GM12801 (cell line): ENCODE measurements around the gene OSBPL3.

Experiments
- TF ChIP-seq, protein P1 (sequence below): IDR thresholded peaks from one replicate; pipeline ENCODE4 v1.5.1; 2011; ENCODE audit warnings: control low read depth; ENCODE audit not compliant: insufficient read length; ENCODE audit errors: extremely low read depth

OSBPL3 gene

DNA sequence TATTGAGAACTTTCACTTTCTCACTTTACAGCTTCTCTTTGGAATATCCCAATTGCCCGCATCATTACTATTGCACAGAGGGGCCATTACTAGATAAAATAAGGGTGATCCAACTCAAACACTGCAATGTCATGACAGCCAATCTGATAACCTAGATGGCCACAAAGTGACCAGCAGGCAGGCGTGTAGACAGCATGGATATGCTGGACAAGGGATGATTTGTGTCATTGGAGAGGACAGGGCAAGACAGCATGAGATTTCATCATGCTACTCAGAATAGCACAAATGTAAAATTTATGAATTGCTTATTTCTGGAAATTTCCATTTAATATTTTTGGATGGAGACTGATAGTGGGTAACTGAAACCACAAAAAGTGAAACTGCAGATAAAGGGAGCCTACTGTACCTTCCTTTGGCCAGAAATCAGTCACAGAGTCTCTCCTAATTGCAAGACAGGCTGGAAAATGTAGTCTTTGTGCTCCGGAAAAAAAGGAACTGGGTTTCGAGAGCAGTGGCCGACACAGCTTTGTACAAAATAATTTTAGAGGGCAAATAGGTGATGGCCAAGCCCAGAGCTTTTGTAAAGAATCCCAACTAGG is 216.6 kb downstream of the OSBPL3 start:
- TF ChIP-seq, protein P1, sequence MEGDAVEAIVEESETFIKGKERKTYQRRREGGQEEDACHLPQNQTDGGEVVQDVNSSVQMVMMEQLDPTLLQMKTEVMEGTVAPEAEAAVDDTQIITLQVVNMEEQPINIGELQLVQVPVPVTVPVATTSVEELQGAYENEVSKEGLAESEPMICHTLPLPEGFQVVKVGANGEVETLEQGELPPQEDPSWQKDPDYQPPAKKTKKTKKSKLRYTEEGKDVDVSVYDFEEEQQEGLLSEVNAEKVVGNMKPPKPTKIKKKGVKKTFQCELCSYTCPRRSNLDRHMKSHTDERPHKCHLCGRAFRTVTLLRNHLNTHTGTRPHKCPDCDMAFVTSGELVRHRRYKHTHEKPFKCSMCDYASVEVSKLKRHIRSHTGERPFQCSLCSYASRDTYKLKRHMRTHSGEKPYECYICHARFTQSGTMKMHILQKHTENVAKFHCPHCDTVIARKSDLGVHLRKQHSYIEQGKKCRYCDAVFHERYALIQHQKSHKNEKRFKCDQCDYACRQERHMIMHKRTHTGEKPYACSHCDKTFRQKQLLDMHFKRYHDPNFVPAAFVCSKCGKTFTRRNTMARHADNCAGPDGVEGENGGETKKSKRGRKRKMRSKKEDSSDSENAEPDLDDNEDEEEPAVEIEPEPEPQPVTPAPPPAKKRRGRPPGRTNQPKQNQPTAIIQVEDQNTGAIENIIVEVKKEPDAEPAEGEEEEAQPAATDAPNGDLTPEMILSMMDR, result no peak

DNA sequence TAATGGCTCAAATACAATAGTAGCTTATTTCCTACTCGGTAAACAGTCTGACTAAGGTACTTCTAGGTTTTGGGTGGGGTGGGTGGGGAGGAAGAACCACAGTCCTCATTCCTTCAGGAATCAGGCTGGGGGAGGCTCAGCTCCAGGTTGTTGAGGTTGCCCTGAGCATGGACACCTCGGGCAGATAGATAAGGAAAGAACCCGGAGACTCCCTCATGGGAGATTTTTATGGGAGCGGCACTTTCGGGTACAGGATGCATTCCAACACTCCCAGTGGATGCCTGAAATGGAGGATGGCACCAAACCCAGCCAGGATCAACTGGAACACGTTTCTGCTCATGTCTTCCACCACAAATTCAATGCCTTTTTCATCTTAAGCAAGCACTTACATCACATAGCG is 217.2 kb downstream of the OSBPL3 start:
- TF ChIP-seq, protein P1, result no peak

DNA sequence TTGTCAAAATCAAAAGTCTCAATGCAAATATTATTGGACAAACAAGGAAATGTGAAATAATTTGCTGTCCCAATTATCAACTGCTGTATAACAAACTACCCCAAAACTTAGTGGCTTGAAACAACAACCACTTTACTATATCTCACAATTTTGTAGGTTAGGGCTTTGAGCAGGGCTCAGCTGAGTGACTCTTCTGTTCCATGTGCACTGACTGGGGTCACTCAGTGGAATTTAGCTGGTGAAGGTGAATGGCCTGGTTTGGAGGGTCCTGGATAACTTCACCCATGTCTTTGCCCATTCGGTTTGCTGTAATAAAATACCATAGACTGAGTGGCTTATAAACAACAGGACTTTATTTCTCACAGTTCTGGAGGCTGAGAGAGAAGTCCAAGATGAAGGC is 219.0 kb downstream of the OSBPL3 start:
- TF ChIP-seq, protein P1, result no peak

DNA sequence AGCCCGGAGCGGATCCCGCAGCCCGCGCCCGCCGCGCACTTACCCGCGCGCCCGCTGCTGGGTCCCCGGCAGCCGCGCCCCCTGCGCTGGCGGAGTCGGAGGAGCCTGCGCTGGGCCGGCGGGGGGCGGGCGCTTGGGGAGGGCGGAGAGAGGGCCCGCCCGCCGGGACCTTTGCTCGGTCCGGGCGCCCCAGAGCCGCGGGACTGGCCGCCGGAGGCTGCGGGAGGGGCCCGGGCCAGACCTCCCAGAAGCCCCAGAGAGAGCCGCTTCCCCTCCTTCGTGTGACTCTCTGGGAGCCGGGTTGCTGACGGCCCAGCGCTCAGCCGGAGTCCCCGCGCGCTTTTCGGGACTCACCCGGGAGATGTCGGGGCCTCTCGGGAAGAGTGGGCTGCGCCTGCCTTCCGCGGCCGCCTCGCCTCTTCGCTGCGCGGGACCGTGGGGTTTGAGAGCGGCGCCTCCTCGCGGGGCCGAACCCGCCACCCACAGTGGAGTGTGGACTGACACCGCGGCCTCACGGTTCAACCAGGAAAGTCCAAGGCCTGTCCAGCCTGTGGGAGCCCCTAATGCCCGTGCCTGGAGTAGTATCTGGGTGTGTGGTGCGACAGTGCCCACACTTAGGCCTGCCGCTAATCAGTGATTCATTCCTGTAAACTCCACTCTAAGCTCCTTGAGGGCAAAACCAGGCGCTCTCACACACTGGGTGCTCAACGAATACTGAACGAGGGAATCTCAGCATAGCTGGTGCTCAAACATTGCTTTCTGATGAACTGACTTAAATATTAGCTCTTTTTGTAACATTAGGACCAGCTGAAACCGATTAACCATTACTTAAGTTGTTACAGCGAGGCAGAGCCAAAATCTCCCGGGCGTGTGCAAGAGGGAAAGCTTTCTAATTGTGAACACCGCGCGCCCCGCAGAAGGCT is 222.4 kb downstream of the OSBPL3 start, which contains the start of gene GSDME:
Gene GSDME, minus strand, starts transcription at position 112 of the 923 bp plus-strand sequence. CDS start 7,690 bp downstream, outside the sequence.
- TF ChIP-seq, protein P1, result no peak

DNA sequence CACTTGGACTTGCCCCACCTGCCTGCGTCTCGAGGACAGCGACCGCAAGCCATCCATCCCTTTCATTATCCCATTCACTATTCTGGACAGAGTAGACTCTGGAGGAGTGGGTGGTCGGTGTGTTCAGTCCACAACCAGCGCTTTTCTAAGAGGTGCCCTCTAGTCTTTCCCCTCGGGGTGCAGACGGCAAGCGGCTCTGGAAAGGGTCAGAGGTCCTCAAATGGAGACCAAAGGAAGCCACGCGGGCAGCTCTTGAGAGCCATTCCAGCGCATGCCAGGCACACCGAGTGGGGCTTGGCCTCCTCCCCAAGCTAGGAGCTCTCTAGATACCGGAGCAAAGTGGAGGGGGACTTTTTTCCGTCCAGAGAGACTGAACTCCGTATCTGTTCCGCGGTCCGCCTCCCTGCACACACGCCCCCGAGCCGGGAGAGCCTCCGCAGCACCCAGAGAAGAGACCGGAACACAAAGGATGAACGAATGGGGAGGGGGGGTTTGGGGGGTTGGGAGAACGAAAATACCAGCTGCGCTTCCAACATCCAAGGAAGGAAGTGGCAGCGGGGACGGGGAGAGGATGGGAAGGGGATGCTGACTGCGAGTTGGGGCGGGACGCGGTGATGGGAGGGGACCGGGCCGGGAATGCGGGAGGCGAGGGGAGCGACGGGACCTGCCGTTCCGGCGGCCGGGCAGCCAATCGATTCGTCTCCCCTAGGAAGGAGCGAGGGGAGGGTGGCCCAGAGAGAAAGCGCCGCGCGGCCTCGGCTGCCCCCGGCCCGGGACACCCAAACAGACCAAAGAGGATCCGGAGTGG is 223.2 kb downstream of the OSBPL3 start:
- TF ChIP-seq, protein P1, result no peak

DNA sequence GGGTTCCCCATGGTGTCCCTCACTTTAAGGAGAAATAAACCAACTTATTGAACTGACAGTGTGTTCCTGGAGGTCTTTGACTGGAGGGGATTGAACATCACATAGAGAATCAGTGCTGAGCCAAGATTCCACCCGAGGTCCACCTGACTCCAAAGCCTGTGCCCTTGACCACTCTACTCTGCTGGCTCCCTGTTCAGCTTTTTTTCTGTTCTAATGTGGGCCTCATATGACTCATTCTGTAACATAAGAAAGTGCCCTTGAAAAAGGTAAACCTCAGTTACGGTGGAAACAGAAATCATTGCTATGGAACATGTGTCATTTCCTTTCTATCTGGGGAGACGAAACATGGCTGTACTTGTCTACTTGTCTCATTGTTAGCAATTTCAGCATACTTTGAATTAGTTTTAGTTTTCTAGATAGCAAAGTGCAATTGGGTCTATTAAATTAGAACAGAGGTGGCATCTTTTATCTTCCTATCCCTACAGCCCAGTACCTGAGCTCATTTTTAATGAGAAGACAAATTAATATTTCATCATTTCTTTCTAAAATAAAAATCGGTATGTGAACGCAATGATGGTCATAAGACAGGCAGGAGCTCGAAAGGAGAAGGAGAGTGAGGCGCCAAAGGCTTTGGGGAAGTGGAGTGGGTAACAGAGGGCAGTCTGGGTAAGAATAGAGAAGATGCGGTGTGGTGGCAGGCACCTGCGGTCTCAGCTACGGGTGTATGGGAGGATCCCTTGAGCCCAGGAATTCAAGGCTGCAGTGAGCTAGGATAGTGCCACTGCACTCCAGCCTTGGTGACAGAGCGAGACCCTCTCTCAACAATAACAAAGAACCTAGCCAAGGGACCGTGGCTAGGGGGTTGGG is 224.2 kb downstream of the OSBPL3 start:
- TF ChIP-seq, protein P1, result no peak
